Measurements from ENCODE around the gene TBPL2.
A peak's percentile ranks its signal among the peaks of the same experiment; 100 is the strongest.
"Not testable (repeated sequence)": the region's sequence is repeated elsewhere in the genome, so short reads cannot be mapped to it uniquely, and the experiment has no call there.

TBPL2 gene

GRCh38 chr14:55425091-55425490, 15.3 kb downstream of the TBPL2 start:
- no peaks in the 10 kb centered on the region for H3K9me3 ChIP-seq (ENCODE audit: control insufficient read depth, insufficient read depth, low read depth, low read length)
- no peak overlapping the region for H3K27ac ChIP-seq (ENCODE audit: low read depth, low read length)
- H3K4me1 ChIP-seq (ENCODE audit: control insufficient read depth, insufficient read depth, low read length): peaks cover 19% of the 10 kb centered on the region; the same call in 1 of the 2 replicates
- no peaks in the 10 kb centered on the region for H3K36me3 ChIP-seq (ENCODE audit: control insufficient read depth, insufficient read depth, low read length)
- H3K4me3 ChIP-seq (ENCODE audit: low read depth, low read length): no peak overlapping the region
- no peak overlapping the region for H3K9ac ChIP-seq (ENCODE audit: low read length)
- no peaks in the 10 kb centered on the region for H3K27me3 ChIP-seq (ENCODE audit: control insufficient read depth, insufficient read depth, low read length)

GRCh38 chr14:55423969-55424368, 16.4 kb downstream of the TBPL2 start:
- no peaks in the 10 kb centered on the region for H3K36me3 ChIP-seq (ENCODE audit: control insufficient read depth, insufficient read depth, low read length)

GRCh38 chr14:55422338-55422737, 18.1 kb downstream of the TBPL2 start:
- H3K4me1 ChIP-seq (ENCODE audit: control insufficient read depth, insufficient read depth, low read length); H3K27me3 ChIP-seq (ENCODE audit: control insufficient read depth, insufficient read depth, low read length); H3K27ac ChIP-seq (ENCODE audit: low read depth, low read length); H3K9ac ChIP-seq (ENCODE audit: low read length); H3K36me3 ChIP-seq (ENCODE audit: control insufficient read depth, insufficient read depth, low read length); H3K9me3 ChIP-seq (ENCODE audit: control insufficient read depth, insufficient read depth, low read depth, low read length); H3K4me3 ChIP-seq (ENCODE audit: low read depth, low read length): not testable (repeated sequence)

More at GRCh38 chr14:55423969-55424368, 16.4 kb downstream of the TBPL2 start:
- H3K4me3 ChIP-seq (ENCODE audit: low read depth, low read length): no peak overlapping the region
- H3K4me1 ChIP-seq (ENCODE audit: control insufficient read depth, insufficient read depth, low read length): peaks cover 9% of the 10 kb centered on the region; the same call in 1 of the 2 replicates
- H3K9ac ChIP-seq (ENCODE audit: low read length): no peak overlapping the region
- H3K27ac ChIP-seq (ENCODE audit: low read depth, low read length): no peak overlapping the region
- no peaks in the 10 kb centered on the region for H3K27me3 ChIP-seq (ENCODE audit: control insufficient read depth, insufficient read depth, low read length)
- H3K9me3 ChIP-seq (ENCODE audit: control insufficient read depth, insufficient read depth, low read depth, low read length): no peaks in the 10 kb centered on the region

- Histone ChIP-seq H3K27me3 (ENCODE audit: control insufficient read depth, insufficient read depth, low read length) (no peaks in the 10 kb centered on the region), H3K36me3 (ENCODE audit: control insufficient read depth, insufficient read depth, low read length) (no peaks in the 10 kb centered on the region), H3K27ac (ENCODE audit: low read depth, low read length) (no peak overlapping the region), H3K9ac (ENCODE audit: low read length) (no peak overlapping the region), H3K4me1 (ENCODE audit: control insufficient read depth, insufficient read depth, low read length) (no peaks in the 10 kb centered on the region), H3K9me3 (ENCODE audit: control insufficient read depth, insufficient read depth, low read depth, low read length) (no peaks in the 10 kb centered on the region), H3K4me3 (ENCODE audit: low read depth, low read length) (no peak overlapping the region)
Measured at GRCh38 chr14:55419663-55420062, 20.8 kb downstream of the TBPL2 start.

GRCh38 chr14:55418411-55418810, 22.0 kb downstream of the TBPL2 start:
- no peaks in the 10 kb centered on the region for H3K4me1 ChIP-seq (ENCODE audit: control insufficient read depth, insufficient read depth, low read length)
- H3K9ac ChIP-seq (ENCODE audit: low read length): no peak overlapping the region
- H3K27ac ChIP-seq (ENCODE audit: low read depth, low read length): no peak overlapping the region
- H3K27me3 ChIP-seq (ENCODE audit: control insufficient read depth, insufficient read depth, low read length): no peaks in the 10 kb centered on the region
- no peaks in the 10 kb centered on the region for H3K9me3 ChIP-seq (ENCODE audit: control insufficient read depth, insufficient read depth, low read depth, low read length)
- H3K4me3 ChIP-seq (ENCODE audit: low read depth, low read length): no peak overlapping the region
- H3K36me3 ChIP-seq (ENCODE audit: control insufficient read depth, insufficient read depth, low read length): no peaks in the 10 kb centered on the region

- H3K27ac ChIP-seq (ENCODE audit: low read depth, low read length): no peak overlapping the region
- no peaks in the 10 kb centered on the region for H3K4me1 ChIP-seq (ENCODE audit: control insufficient read depth, insufficient read depth, low read length)
- H3K9ac ChIP-seq (ENCODE audit: low read length): no peak overlapping the region
- no peaks in the 10 kb centered on the region for H3K9me3 ChIP-seq (ENCODE audit: control insufficient read depth, insufficient read depth, low read depth, low read length)
- no peaks in the 10 kb centered on the region for H3K36me3 ChIP-seq (ENCODE audit: control insufficient read depth, insufficient read depth, low read length)
- H3K4me3 ChIP-seq (ENCODE audit: low read depth, low read length): no peak overlapping the region
- H3K27me3 ChIP-seq (ENCODE audit: control insufficient read depth, insufficient read depth, low read length): no peaks in the 10 kb centered on the region
Measured at GRCh38 chr14:55417955-55418354, 22.5 kb downstream of the TBPL2 start.

- H3K27ac ChIP-seq (ENCODE audit: low read depth, low read length): no peak overlapping the region
- no peak overlapping the region for H3K9ac ChIP-seq (ENCODE audit: low read length)
- H3K4me3 ChIP-seq (ENCODE audit: low read depth, low read length): no peak overlapping the region
- H3K4me1 ChIP-seq (ENCODE audit: control insufficient read depth, insufficient read depth, low read length): peaks cover 6% of the 10 kb centered on the region
- H3K9me3 ChIP-seq (ENCODE audit: control insufficient read depth, insufficient read depth, low read depth, low read length): no peaks in the 10 kb centered on the region
- no peaks in the 10 kb centered on the region for H3K36me3 ChIP-seq (ENCODE audit: control insufficient read depth, insufficient read depth, low read length)
- no peaks in the 10 kb centered on the region for H3K27me3 ChIP-seq (ENCODE audit: control insufficient read depth, insufficient read depth, low read length)
Measured at GRCh38 chr14:55416866-55417265, 23.6 kb downstream of the TBPL2 start.

GRCh38 chr14:55414551-55414950, 25.9 kb downstream of the TBPL2 start:
- Histone ChIP-seq H3K36me3 (ENCODE audit: control insufficient read depth, insufficient read depth, low read length) (no peaks in the 10 kb centered on the region), H3K4me1 (ENCODE audit: control insufficient read depth, insufficient read depth, low read length) (peaks cover 13% of the 10 kb centered on the region), H3K4me3 (ENCODE audit: low read depth, low read length) (no peak overlapping the region), H3K9me3 (ENCODE audit: control insufficient read depth, insufficient read depth, low read depth, low read length) (no peaks in the 10 kb centered on the region), H3K27ac (ENCODE audit: low read depth, low read length) (no peak overlapping the region), H3K27me3 (ENCODE audit: control insufficient read depth, insufficient read depth, low read length) (no peaks in the 10 kb centered on the region), H3K9ac (ENCODE audit: low read length) (no peak overlapping the region)

- no peaks in the 10 kb centered on the region for H3K9me3 ChIP-seq (ENCODE audit: control insufficient read depth, insufficient read depth, low read depth, low read length)
- H3K27me3 ChIP-seq (ENCODE audit: control insufficient read depth, insufficient read depth, low read length): no peaks in the 10 kb centered on the region
- peaks cover 13% of the 10 kb centered on the region for H3K4me1 ChIP-seq (ENCODE audit: control insufficient read depth, insufficient read depth, low read length)
- H3K9ac ChIP-seq (ENCODE audit: low read length): no peak overlapping the region
- H3K36me3 ChIP-seq (ENCODE audit: control insufficient read depth, insufficient read depth, low read length): no peaks in the 10 kb centered on the region
- no peak overlapping the region for H3K4me3 ChIP-seq (ENCODE audit: low read depth, low read length)
- no peak overlapping the region for H3K27ac ChIP-seq (ENCODE audit: low read depth, low read length)
Measured at GRCh38 chr14:55412676-55413075, 27.7 kb downstream of the TBPL2 start.

GRCh38 chr14:55411426-55412389, 28.7 kb downstream of the TBPL2 start, which contains the start of gene ATG14:
TSS of gene ATG14 (minus strand) at chr14:55411830. CDS start at chr14:55411822, 8 bp downstream.
- Histone ChIP-seq H3K36me3 (ENCODE audit: control insufficient read depth, insufficient read depth, low read length) (no peaks in the 10 kb centered on the region), H3K4me1 (ENCODE audit: control insufficient read depth, insufficient read depth, low read length) (peaks cover 13% of the 10 kb centered on the region), H3K4me3 (ENCODE audit: low read depth, low read length) (peak within 1 kb of the TSS; percentile 93), H3K9me3 (ENCODE audit: control insufficient read depth, insufficient read depth, low read depth, low read length) (no peaks in the 10 kb centered on the region), H3K27me3 (ENCODE audit: control insufficient read depth, insufficient read depth, low read length) (no peaks in the 10 kb centered on the region), H3K9ac (ENCODE audit: low read length) (peak within 1 kb of the TSS; percentile 85), H3K27ac (ENCODE audit: low read depth, low read length) (peak within 1 kb of the TSS; percentile 47)

GRCh38 chr14:55410876-55411275, 29.5 kb downstream of the TBPL2 start:
- H3K27ac ChIP-seq (ENCODE audit: low read depth, low read length): 0 out of 2 replicates have a peak overlapping the region, but pooled peaks have one; percentile 47
- no peaks in the 10 kb centered on the region for H3K36me3 ChIP-seq (ENCODE audit: control insufficient read depth, insufficient read depth, low read length)
- H3K9ac ChIP-seq (ENCODE audit: low read length): peak overlapping the region; percentile 85
- peaks cover 13% of the 10 kb centered on the region for H3K4me1 ChIP-seq (ENCODE audit: control insufficient read depth, insufficient read depth, low read length)
- no peaks in the 10 kb centered on the region for H3K27me3 ChIP-seq (ENCODE audit: control insufficient read depth, insufficient read depth, low read length)
- H3K4me3 ChIP-seq (ENCODE audit: low read depth, low read length): peak overlapping the region; percentile 93
- H3K9me3 ChIP-seq (ENCODE audit: control insufficient read depth, insufficient read depth, low read depth, low read length): no peaks in the 10 kb centered on the region
